Dedifferentiated amniotic fluid mesenchymal stem cell (primary cell): ENCODE measurements around the gene AKT3.
"Not testable (repeated sequence)": the region's sequence is repeated elsewhere in the genome, so short reads cannot be mapped to it uniquely, and the experiment has no call there.

Experiments used
- DNase-seq: peaks from one replicate; pipeline ENCODE4 v3.0.0-alpha.2; 2016; ENCODE audit errors: extremely low spot score

Gene AKT3

GRCh38 chr1:243842161-243842560 lies 7.9 kb downstream of the AKT3 start:
- no peak for DNase-seq

DNA sequence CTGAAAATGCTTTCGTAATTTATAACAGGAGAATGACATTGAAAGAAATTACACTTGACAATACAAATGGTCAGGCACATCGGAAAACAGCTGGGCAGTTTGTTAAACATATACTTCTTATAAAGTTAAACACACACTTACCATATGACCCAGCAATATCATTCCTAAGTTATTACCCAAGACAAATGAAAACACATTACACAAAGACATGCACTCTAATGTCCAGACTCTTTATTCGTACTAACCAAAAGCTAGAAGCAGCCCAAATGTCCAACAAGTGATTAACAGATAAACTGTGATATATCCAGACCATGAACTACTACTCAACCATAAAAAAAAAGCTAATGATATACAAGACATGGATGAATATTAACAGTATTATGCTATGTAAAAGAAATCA lies 8.5 kb downstream of the AKT3 start:
- DNase-seq: peak; percentile 50

DNA sequence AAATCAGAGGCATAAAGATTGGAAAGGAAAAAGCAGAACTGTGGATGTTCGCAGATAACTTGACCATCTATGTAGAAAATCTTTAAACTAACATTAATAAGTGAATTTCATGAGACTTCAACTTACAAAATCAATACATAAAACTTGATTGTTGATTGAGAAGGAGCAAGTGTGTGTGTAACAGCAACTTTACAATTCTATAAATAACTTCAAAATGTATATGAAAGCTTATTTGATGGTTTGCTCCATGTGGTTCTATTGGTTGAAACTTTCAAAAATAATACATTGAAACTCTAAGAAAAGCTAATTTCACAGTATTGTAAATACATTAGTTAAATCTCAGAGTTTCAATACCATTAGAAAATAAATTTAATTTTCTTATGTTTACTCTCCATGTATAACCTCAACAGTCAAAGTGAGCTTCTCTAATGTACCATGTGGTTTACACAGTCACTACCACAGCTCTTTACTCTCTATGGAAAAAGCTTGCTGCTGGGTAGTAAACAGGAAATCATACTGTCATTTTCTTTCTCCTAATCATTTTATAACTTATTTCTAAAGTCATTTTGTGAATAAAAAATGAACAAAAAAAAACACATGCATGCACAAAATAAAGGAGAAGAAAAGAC lies 12.0 kb downstream of the AKT3 start:
- no peak for DNase-seq

- no peak for DNase-seq
These were observed 15.9 kb downstream of the AKT3 start for GRCh38 chr1:243834130-243834529.

- DNase-seq: no peak
These were observed 18.6 kb downstream of the AKT3 start for GRCh38 chr1:243831463-243831862.

DNA sequence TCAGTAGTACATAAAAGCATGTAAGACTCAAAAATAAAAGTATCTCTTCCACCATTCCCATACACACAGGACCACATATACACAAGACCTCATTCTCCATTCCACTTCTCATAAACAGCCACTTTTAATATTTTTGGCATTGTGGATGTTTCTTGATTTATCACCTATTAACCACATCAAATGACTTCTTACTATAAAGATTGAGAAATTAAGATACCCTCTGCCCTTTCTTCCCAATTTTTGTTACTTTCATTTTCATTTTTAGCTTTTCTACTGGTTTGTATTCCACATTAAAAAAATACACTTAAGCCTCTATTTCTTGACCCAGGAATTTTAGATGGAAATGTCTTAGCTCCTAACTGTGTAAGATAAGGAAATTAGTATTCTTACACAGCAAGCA lies 22.8 kb downstream of the AKT3 start:
- no peak for DNase-seq

DNA sequence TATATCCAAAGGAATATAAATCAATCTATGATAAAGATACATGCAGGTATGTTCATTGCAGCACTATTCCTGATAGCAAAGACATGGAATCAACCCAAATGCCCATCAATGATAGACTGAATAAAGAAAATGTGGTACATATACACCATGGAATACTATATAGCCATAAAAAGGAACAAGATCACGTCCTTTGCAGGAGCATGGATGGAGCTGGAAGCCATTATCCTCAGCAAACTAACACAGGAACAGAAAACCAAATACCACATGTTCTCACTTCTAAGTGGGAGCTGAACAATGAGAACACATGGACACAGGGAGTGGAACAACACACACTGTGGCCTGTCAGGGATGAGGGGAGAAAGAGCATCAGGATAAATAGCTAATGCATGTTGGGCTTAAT lies 25.1 kb downstream of the AKT3 start:
- DNase-seq: not testable (repeated sequence)

- DNase-seq: no peak
These were observed 28.8 kb downstream of the AKT3 start for GRCh38 chr1:243821177-243821680.

DNA sequence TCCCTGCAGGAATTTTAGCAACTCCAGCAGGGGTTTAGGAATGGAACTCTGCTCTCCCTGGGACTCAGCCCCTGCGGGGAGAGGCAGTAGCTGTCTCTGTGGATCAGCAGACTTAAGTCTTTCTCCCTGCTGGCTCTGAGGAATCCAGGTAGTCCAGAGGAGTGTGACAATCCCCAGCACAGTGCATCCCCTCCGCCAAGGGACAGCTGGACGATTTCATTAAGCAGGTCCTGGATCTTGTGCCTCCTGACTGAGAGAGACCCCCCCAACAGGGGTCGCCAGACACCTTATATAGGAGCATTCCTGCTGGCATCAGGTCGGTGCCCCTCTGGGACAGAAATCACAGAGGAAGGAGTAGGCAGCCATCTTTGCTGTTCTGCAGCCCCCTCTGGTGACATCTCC lies 30.6 kb downstream of the AKT3 start:
- no peak for DNase-seq

- DNase-seq: no peak
These were observed 31.1 kb downstream of the AKT3 start for GRCh38 chr1:243818978-243819377.

GRCh38 chr1:243814718-243815117 lies 35.3 kb downstream of the AKT3 start:
- DNase-seq: no peak

GRCh38 chr1:243807346-243807745 lies 42.7 kb downstream of the AKT3 start:
- not testable (repeated sequence) for DNase-seq

- no peak for DNase-seq
These were observed 43.7 kb downstream of the AKT3 start for GRCh38 chr1:243806310-243806709.

GRCh38 chr1:243802736-243803135 lies 47.3 kb downstream of the AKT3 start:
- no peak for DNase-seq

DNA sequence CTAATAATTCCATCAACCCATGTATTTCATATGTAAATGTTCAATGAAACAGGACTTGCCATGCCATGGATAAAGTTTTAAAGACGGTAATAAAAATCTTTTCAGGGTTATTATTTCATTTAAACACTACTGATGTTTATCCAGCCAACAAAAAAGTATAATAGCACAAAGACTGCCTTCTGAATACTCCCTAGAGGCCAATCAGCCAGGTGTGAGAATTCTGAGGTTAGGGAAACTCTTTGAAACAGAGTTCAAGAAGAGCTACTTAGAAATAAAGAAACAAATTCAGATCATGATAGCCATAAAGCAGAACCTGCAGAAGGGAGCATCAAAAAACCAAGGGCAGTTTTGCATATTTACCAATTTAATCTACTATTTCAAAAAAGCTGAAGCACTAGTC lies 48.7 kb downstream of the AKT3 start:
- no peak for DNase-seq

DNA sequence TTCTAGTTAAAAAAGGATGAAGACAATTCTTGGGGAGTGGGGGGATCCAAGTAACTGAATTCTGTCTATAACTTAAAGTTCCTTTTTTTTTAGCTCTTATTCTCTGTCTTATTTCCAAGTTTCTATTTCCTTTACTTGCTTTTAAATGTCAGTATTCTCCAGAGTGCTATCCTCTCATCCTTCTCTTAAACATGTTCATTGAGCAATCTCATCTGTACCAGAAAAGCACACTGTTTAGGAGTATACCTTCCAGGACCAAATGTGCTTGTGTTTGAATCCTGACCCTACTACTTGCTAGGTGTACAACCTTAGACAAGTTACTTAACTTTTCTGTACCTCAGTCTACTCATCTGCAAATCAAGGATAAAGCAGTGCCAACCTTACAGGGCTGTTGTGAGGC lies 50.1 kb downstream of the AKT3 start:
- no peak for DNase-seq

DNA sequence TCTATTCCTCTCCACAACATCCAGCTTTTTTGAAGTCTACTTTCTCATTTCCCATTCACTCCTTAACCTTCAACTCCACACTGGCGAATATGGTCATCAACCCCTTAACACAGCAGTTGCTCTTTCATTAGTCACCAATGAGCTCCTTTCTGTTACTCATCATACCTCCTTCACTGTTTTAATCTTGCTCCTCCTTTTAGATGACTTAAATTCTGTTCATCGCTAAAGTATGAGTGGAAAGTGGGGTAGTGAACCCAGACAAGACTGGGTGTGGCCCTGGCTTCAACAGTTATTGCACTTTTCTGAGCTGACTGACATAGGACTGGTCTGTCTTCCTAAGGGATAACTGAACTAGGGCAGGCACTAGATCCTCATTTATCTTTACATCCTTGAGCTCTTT lies 51.3 kb downstream of the AKT3 start:
- DNase-seq: peak; percentile 68

DNA sequence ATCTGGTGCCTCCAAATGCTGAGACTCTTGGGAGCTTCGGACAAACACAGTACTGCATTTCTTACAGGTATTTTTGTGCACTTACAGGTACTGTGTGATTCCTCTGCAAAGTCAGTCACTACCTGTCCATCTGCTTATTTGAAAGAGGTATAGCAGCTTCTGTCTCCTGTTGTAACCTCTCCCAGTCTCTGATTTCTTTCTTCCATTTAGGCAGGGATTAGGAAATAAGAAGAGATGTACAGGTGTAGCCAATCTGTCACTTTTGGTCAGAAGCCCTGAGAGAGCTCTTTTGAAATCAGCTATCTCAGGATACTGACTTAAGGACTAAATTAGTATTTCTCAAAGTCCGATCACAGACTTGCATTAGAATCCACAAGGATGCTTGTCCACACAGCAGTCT lies 54.0 kb downstream of the AKT3 start:
- no peak for DNase-seq

DNA sequence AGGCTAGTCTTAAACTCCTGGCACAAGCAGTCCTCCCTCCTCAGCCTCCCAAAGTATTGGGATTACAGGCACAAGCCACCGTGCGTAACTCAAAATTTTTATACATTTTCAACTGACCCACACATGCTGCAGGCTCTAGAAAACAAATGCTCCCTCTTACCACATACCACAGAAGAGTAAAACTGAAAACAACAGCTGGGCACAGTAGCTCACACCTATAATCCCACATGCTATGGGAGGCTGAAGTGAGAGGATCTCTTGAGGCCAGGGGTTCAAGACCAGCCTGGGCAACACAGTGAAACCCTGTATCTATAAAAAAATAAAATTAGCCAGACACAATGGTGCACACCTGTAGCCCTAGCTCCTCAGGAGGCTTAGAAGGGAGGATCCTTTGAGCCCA lies 56.7 kb downstream of the AKT3 start:
- no peak for DNase-seq

DNA sequence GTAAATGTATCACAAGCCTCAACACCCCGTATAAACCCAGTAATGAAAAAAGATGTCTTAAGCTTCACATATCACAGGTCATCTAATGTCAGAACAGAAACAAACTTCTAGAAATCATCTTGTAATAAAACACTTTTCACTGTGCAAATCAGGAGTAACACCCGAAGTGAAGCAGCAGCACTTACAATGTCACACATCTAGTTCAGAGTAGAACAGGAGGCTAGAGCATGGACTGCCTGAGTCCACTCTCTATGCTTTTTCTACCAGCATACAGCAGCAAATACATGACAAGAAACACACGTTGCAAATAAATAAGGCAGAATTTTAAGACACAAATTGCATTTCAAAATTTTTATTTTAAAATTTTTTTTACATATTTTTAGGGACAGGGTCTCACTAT lies 57.2 kb downstream of the AKT3 start:
- no peak for DNase-seq

- no peak for DNase-seq
These were observed 57.6 kb downstream of the AKT3 start for GRCh38 chr1:243792401-243792800.

GRCh38 chr1:243791586-243792267 lies 58.3 kb downstream of the AKT3 start:
- DNase-seq: no peak

GRCh38 chr1:243790404-243790803 lies 59.6 kb downstream of the AKT3 start:
- no peak for DNase-seq

GRCh38 chr1:243786531-243786930 lies 63.5 kb downstream of the AKT3 start:
- DNase-seq: no peak
